ENCODE measurements around the gene SMIM17.

Gene SMIM17

DNA sequence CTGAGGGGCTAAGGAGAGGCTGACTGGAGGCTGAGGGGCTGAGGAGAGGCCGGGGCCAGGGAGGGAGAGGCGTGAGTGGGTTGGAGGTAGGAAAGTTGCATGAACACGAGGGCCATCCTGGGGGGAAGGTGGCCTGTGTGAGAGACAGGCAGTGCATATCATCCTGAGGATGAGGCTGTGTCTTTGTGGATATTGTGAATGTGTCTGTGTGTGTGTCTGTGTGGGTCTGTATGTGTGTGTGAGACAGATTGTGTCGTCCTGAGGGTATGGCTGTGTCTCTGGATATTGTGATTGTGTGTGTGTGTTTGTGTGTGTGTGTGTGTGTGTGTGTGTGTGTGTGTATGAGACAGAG, 47.4 kb upstream of the SMIM17 start:
- H3K4me3 ChIP-seq (ENCODE audit: low read depth, low read length, poor library complexity, severe bottlenecking): peak overlapping the region; percentile 71
- H4K20me1 ChIP-seq (ENCODE audit: insufficient read depth, low read length): no peaks in the 10 kb centered on the region
- no peaks in the 10 kb centered on the region for H3K27me3 ChIP-seq (ENCODE audit: insufficient read depth, low read length)
- peak overlapping the region; percentile 71 for H3K9ac ChIP-seq (ENCODE audit: low read length)
- H3K79me2 ChIP-seq (ENCODE audit: insufficient read depth, low read length): no peaks in the 10 kb centered on the region
- H3K9me2 ChIP-seq (ENCODE audit: low read depth, low read length): no peaks in the 10 kb centered on the region
- H2AFZ ChIP-seq (ENCODE audit: low read length): no peak overlapping the region
- H3K36me3 ChIP-seq (ENCODE audit: insufficient read depth, low read length): peaks cover 16% of the 10 kb centered on the region
- no peak for TF ChIP-seq EZH2 (IDR thresholded peaks at IDR 0.05; ENCODE audit: borderline replicate concordance, low read length)
- TF ChIP-seq, protein P1, sequence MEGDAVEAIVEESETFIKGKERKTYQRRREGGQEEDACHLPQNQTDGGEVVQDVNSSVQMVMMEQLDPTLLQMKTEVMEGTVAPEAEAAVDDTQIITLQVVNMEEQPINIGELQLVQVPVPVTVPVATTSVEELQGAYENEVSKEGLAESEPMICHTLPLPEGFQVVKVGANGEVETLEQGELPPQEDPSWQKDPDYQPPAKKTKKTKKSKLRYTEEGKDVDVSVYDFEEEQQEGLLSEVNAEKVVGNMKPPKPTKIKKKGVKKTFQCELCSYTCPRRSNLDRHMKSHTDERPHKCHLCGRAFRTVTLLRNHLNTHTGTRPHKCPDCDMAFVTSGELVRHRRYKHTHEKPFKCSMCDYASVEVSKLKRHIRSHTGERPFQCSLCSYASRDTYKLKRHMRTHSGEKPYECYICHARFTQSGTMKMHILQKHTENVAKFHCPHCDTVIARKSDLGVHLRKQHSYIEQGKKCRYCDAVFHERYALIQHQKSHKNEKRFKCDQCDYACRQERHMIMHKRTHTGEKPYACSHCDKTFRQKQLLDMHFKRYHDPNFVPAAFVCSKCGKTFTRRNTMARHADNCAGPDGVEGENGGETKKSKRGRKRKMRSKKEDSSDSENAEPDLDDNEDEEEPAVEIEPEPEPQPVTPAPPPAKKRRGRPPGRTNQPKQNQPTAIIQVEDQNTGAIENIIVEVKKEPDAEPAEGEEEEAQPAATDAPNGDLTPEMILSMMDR (IDR thresholded peaks at IDR 0.05; ENCODE audit: low read length): no peak
- H3F3A ChIP-seq (ENCODE audit: insufficient read depth, low read length): no peaks in the 10 kb centered on the region
- peak overlapping the region; percentile 61 for H3K4me2 ChIP-seq (ENCODE audit: low read length)
- H3K27ac ChIP-seq (ENCODE audit: low read depth, low read length, poor library complexity, severe bottlenecking): no peak overlapping the region
- peaks cover 7% of the 10 kb centered on the region for H3K4me1 ChIP-seq (ENCODE audit: insufficient read depth, low read length, severe bottlenecking)
- no peaks in the 10 kb centered on the region; the same call in 1 of the 2 replicates for H3K9me3 ChIP-seq (ENCODE audit: low read length)

DNA sequence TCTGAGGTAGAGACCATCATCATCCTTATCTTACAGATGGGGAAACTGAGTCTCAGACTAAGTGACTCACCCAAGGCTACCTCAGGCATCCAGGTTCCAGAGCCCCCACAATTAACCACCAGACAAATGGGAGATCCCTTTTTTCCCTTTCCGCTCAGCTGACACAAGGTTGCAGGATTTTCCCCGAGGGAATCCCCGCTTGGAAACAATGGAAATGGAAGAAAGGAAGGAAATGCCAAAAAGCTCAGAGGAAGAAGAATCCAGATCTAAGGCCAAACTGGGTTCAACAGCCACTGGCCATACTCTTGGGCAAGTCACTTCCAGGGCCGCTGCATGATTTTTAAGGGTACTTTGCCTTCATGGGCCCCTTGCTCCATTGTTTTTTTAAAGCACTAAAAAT, 46.3 kb upstream of the SMIM17 start:
- Histone ChIP-seq H3K9me2 (ENCODE audit: low read depth, low read length) (no peaks in the 10 kb centered on the region), H3F3A (ENCODE audit: insufficient read depth, low read length) (no peaks in the 10 kb centered on the region), H3K4me3 (ENCODE audit: low read depth, low read length, poor library complexity, severe bottlenecking) (no peak overlapping the region), H3K4me2 (ENCODE audit: low read length) (no peak overlapping the region), H3K27ac (ENCODE audit: low read depth, low read length, poor library complexity, severe bottlenecking) (no peak overlapping the region), H4K20me1 (ENCODE audit: insufficient read depth, low read length) (no peaks in the 10 kb centered on the region), H3K27me3 (ENCODE audit: insufficient read depth, low read length) (no peaks in the 10 kb centered on the region), H3K4me1 (ENCODE audit: insufficient read depth, low read length, severe bottlenecking) (peaks cover 7% of the 10 kb centered on the region), H3K79me2 (ENCODE audit: insufficient read depth, low read length) (no peaks in the 10 kb centered on the region), H3K9ac (ENCODE audit: low read length) (no peak overlapping the region), H3K9me3 (ENCODE audit: low read length) (peaks cover 4% of the 10 kb centered on the region), H2AFZ (ENCODE audit: low read length) (no peak overlapping the region), H3K36me3 (ENCODE audit: insufficient read depth, low read length) (peaks cover 28% of the 10 kb centered on the region)
- TF ChIP-seq, protein P1 (IDR thresholded peaks at IDR 0.05; ENCODE audit: low read length): no peak
- no peak for TF ChIP-seq EZH2 (IDR thresholded peaks at IDR 0.05; ENCODE audit: borderline replicate concordance, low read length)

- Histone ChIP-seq H3K27me3 (ENCODE audit: insufficient read depth, low read length) (no peaks in the 10 kb centered on the region), H3K4me2 (ENCODE audit: low read length) (no peak overlapping the region), H4K20me1 (ENCODE audit: insufficient read depth, low read length) (no peaks in the 10 kb centered on the region), H3K4me3 (ENCODE audit: low read depth, low read length, poor library complexity, severe bottlenecking) (no peak overlapping the region), H3K27ac (ENCODE audit: low read depth, low read length, poor library complexity, severe bottlenecking) (no peak overlapping the region), H2AFZ (ENCODE audit: low read length) (no peak overlapping the region), H3K9me2 (ENCODE audit: low read depth, low read length) (no peaks in the 10 kb centered on the region), H3K36me3 (ENCODE audit: insufficient read depth, low read length) (peaks cover 38% of the 10 kb centered on the region), H3K9me3 (ENCODE audit: low read length) (peaks cover 4% of the 10 kb centered on the region), H3K4me1 (ENCODE audit: insufficient read depth, low read length, severe bottlenecking) (peaks cover 7% of the 10 kb centered on the region), H3K79me2 (ENCODE audit: insufficient read depth, low read length) (no peaks in the 10 kb centered on the region), H3K9ac (ENCODE audit: low read length) (no peak overlapping the region), H3F3A (ENCODE audit: insufficient read depth, low read length) (no peaks in the 10 kb centered on the region)
- no peak for TF ChIP-seq EZH2 (IDR thresholded peaks at IDR 0.05; ENCODE audit: borderline replicate concordance, low read length)
- TF ChIP-seq, protein P1 (IDR thresholded peaks at IDR 0.05; ENCODE audit: low read length): no peak
These were observed 45.3 kb upstream of the SMIM17 start for GRCh38 chr19:56597696-56598095.

All from OCI-LY1 (cell line).